ENCODE measurements around the gene DEFB114. TPM values are rescaled to one million over a fixed set of nuclear protein-coding genes. Genes with fewer than 3 reads are reported as not detected.

The DEFB114 gene
- total RNA-seq, 2 donors from 2014 or later, result not detected

DNA sequence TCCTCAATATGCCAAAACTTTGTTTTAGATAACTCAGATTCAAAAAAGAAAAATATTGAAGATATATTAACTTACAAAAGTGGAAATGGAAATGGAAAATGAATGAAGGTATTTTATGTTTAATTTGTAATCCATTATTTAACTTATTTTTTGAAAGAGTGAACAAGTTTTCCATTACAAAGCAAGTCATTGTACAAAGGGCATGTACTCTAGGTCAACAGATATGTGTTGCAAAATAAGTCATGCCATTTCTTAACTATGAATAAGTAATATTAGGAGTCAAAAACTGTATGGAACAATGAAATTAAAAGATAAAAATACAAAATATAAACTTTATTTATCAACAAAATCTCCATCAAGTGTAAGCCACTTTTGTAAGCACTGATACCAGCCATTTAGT lies 31.3 kb upstream of the DEFB114 start:
- no peak overlapping the region for H3K27ac ChIP-seq (ENCODE audit: low read depth, low read length)
- Mint-ChIP-seq H3K27me3 (ENCODE audit: insufficient read depth) (no peaks in the 10 kb centered on the region), H3K36me3 (ENCODE audit: low read depth) (no peaks in the 10 kb centered on the region), H3K9me3 (no peaks in the 10 kb centered on the region), H3K27ac (no peak overlapping the region), H3K4me3 (no peak overlapping the region), H3K4me1 (no peaks in the 10 kb centered on the region)
- H3K36me3 ChIP-seq (ENCODE audit: control insufficient read depth, insufficient read depth, low read length), result no peaks in the 10 kb centered on the region
- H3K9me3 ChIP-seq (ENCODE audit: control insufficient read depth, low read length), result no peaks in the 10 kb centered on the region
- no peak overlapping the region for H3K4me3 ChIP-seq (ENCODE audit: low read length)
- no peaks in the 10 kb centered on the region for H3K4me1 ChIP-seq (ENCODE audit: control insufficient read depth, insufficient read depth, low read length)
- TF ChIP-seq, protein P1, sequence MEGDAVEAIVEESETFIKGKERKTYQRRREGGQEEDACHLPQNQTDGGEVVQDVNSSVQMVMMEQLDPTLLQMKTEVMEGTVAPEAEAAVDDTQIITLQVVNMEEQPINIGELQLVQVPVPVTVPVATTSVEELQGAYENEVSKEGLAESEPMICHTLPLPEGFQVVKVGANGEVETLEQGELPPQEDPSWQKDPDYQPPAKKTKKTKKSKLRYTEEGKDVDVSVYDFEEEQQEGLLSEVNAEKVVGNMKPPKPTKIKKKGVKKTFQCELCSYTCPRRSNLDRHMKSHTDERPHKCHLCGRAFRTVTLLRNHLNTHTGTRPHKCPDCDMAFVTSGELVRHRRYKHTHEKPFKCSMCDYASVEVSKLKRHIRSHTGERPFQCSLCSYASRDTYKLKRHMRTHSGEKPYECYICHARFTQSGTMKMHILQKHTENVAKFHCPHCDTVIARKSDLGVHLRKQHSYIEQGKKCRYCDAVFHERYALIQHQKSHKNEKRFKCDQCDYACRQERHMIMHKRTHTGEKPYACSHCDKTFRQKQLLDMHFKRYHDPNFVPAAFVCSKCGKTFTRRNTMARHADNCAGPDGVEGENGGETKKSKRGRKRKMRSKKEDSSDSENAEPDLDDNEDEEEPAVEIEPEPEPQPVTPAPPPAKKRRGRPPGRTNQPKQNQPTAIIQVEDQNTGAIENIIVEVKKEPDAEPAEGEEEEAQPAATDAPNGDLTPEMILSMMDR (conservative IDR thresholded peaks at IDR 0.05), result no peak
- H3K9ac ChIP-seq (ENCODE audit: extremely low read depth, low read length, poor library complexity, severe bottlenecking), result no peak overlapping the region
- no peak for DNase-seq
- H3K27me3 ChIP-seq (ENCODE audit: control insufficient read depth, insufficient read depth, low read length, poor library complexity, severe bottlenecking), result no peaks in the 10 kb centered on the region

DNA sequence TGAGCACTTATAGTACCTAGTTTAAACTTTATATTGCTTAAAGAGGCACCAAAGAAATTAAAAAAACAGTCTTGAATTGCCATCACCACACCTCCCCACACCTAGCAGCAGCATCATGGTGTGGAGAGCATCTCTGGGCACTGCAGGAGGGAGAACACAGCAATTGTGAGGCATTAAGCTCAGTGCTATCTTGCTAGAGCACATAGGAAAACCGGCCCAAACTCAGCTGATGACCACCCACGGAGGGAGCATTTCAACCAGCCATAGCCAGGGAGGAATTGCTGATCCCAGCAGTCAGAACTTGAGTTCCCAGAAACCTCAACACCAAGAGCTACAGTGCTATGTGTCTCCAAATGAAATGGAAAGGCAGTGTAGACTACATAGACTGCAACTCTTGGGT lies 24.9 kb upstream of the DEFB114 start:
- H3K9me3 ChIP-seq (ENCODE audit: control insufficient read depth, low read length), result no peaks in the 10 kb centered on the region
- TF ChIP-seq, protein P1 (conservative IDR thresholded peaks at IDR 0.05), result no peak
- Mint-ChIP-seq H3K27me3 (ENCODE audit: insufficient read depth) (peaks cover 15% of the 10 kb centered on the region), H3K27ac (no peak overlapping the region), H3K36me3 (ENCODE audit: low read depth) (no peaks in the 10 kb centered on the region), H3K9me3 (no peaks in the 10 kb centered on the region), H3K4me3 (no peak overlapping the region), H3K4me1 (peaks cover 1% of the 10 kb centered on the region)
- WGBS, 2 experiments (ENCODE audit: insufficient coverage in 1 of 2, insufficient read length in 1 of 2), result 66 to 79% methylated on average over 2 of the region's 2 CpGs
- H3K4me3 ChIP-seq (ENCODE audit: low read length), result no peak overlapping the region
- DNase-seq, result peak; percentile 61
- H3K27ac ChIP-seq (ENCODE audit: low read depth, low read length), result no peak overlapping the region
- no peaks in the 10 kb centered on the region for H3K4me1 ChIP-seq (ENCODE audit: control insufficient read depth, insufficient read depth, low read length)
- H3K9ac ChIP-seq (ENCODE audit: extremely low read depth, low read length, poor library complexity, severe bottlenecking), result no peak overlapping the region
- H3K36me3 ChIP-seq (ENCODE audit: control insufficient read depth, insufficient read depth, low read length), result no peaks in the 10 kb centered on the region
- no peaks in the 10 kb centered on the region for H3K27me3 ChIP-seq (ENCODE audit: control insufficient read depth, insufficient read depth, low read length, poor library complexity, severe bottlenecking)

DNA sequence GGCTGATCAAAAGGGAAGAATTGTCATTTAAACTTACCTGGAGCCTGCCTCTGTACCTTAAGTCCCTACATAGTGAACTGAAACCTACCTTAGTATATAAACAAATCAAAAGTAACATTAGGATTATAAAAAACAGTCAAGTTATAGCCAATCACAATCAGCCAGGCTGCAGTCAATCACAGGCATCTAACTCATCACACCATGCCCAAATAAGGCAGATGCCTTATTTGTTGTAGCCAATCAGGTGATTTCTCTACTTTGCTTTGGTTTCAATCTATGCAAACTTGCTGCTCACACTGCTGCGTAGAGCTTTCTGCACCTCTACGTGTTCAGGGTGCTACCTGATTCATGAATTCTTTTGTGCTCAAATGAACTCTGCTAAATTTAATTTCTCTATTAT lies 23.8 kb upstream of the DEFB114 start:
- no peaks in the 10 kb centered on the region for H3K36me3 Mint-ChIP-seq (ENCODE audit: low read depth)
- DNase-seq, result no peak
- 97 to 100% methylated on average over 2 of the region's 2 CpGs for WGBS, 2 experiments (ENCODE audit: insufficient coverage in 1 of 2, insufficient read length in 1 of 2)
- H3K27ac ChIP-seq (ENCODE audit: low read depth, low read length), result no peak overlapping the region
- peaks cover 15% of the 10 kb centered on the region for H3K27me3 Mint-ChIP-seq (ENCODE audit: insufficient read depth)
- no peak overlapping the region for H3K4me3 Mint-ChIP-seq
- H3K27ac Mint-ChIP-seq, result no peak overlapping the region
- H3K9me3 ChIP-seq (ENCODE audit: control insufficient read depth, low read length), result no peaks in the 10 kb centered on the region
- TF ChIP-seq, protein P1 (conservative IDR thresholded peaks at IDR 0.05), result no peak
- no peaks in the 10 kb centered on the region for H3K27me3 ChIP-seq (ENCODE audit: control insufficient read depth, insufficient read depth, low read length, poor library complexity, severe bottlenecking)
- no peaks in the 10 kb centered on the region for H3K9me3 Mint-ChIP-seq
- peaks cover 1% of the 10 kb centered on the region for H3K4me1 Mint-ChIP-seq
- no peak overlapping the region for H3K4me3 ChIP-seq (ENCODE audit: low read length)
- H3K4me1 ChIP-seq (ENCODE audit: control insufficient read depth, insufficient read depth, low read length), result no peaks in the 10 kb centered on the region
- H3K9ac ChIP-seq (ENCODE audit: extremely low read depth, low read length, poor library complexity, severe bottlenecking), result no peak overlapping the region
- H3K36me3 ChIP-seq (ENCODE audit: control insufficient read depth, insufficient read depth, low read length), result no peaks in the 10 kb centered on the region
